ENCODE measurements around the gene ELL. TPM values are rescaled to one million over a fixed set of nuclear protein-coding genes. Genes with fewer than 3 reads are reported as not detected.

The ELL gene
- total RNA-seq, 1 experiment from 2014 or later = 17.0 TPM

DNA sequence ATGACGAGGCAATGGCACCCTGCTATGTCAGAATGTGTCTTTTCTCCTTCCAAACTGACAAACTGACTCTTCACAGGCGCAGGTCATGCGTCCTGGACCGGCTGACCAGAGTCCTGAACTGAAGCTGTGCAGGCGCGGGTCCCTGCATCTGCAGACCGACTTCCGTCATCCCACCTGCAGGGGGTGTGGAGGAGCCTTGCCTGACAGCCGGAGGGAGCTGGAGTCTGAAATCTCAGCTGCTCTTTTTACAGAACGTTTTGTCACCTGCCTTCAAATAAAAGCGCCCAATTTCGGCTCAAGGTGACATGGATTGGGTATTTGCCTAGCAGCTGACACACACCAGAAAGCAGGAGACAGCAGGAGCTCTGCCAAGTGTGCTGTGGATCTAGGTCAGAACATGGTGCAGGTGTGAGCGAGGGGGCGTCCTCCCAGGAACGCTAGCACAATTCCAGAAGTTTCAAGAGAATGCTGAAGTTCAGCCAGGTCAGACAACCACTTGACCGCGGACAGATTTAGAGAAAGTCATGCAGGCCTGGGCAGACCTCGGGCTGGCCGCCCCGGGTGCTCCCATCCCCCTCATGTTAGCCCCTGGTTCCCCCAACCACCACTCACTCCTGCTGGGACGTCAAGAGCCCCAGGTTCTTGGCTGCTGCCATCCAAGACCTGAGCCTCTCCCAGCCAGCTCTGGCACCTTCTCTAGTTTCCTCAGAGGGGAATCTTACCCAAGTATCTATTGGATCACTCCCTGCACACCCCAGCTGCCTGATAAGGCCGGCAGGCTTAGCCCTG lies 32.8 kb downstream of the ELL start:
- H3K4ac ChIP-seq (ENCODE audit: low read depth, low read length) = no peak overlapping the region
- H3K9me3 ChIP-seq (ENCODE audit: control insufficient read depth, low read depth, low read length) = no peaks in the 10 kb centered on the region
- Mint-ChIP-seq H3K4me3 (no peak overlapping the region), H3K4me1 (peaks cover 34 to 36% of the 10 kb centered on the region in 2 experiments), H3K27me3 (ENCODE audit: low read depth) (no peaks in the 10 kb centered on the region), H3K9me3 (no peaks in the 10 kb centered on the region), H3K27ac (peak overlapping the region in 2 of 3 experiments; percentile 28 to 77; a peak in 2 of 7 replicates), H3K36me3 (ENCODE audit: insufficient read depth in 1 of 3, low read depth in 3 of 3) (peaks cover 0 to 3% (median 0%) of the 10 kb centered on the region in 3 experiments; a peak in 2 of 7 replicates)
- H2BK5ac ChIP-seq (ENCODE audit: insufficient read length, low read length) = no peak overlapping the region
- H2AK5ac ChIP-seq (ENCODE audit: insufficient read length, low read length) = no peak overlapping the region
- TF ChIP-seq, protein P1, sequence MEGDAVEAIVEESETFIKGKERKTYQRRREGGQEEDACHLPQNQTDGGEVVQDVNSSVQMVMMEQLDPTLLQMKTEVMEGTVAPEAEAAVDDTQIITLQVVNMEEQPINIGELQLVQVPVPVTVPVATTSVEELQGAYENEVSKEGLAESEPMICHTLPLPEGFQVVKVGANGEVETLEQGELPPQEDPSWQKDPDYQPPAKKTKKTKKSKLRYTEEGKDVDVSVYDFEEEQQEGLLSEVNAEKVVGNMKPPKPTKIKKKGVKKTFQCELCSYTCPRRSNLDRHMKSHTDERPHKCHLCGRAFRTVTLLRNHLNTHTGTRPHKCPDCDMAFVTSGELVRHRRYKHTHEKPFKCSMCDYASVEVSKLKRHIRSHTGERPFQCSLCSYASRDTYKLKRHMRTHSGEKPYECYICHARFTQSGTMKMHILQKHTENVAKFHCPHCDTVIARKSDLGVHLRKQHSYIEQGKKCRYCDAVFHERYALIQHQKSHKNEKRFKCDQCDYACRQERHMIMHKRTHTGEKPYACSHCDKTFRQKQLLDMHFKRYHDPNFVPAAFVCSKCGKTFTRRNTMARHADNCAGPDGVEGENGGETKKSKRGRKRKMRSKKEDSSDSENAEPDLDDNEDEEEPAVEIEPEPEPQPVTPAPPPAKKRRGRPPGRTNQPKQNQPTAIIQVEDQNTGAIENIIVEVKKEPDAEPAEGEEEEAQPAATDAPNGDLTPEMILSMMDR (conservative IDR thresholded peaks at IDR 0.05) = peak; percentile 64
- no peak overlapping the region for H3T11ph ChIP-seq (ENCODE audit: low read length)
- no peak overlapping the region for H2BK15ac ChIP-seq (ENCODE audit: low read depth, low read length)
- H3K27ac ChIP-seq (ENCODE audit: insufficient read length, low read depth, low read length) = no peak overlapping the region
- H4K91ac ChIP-seq (ENCODE audit: insufficient read length, low read depth, low read length) = no peak overlapping the region
- H3K9ac ChIP-seq (ENCODE audit: extremely low read depth, insufficient read length, low read length) = no peak overlapping the region
- H3K56ac ChIP-seq (ENCODE audit: insufficient read length, low read depth, low read length) = no peak overlapping the region
- no peak overlapping the region for H2AFZ ChIP-seq (ENCODE audit: low read length)
- no peaks in the 10 kb centered on the region; the same call in 1 of the 2 replicates for H3K4me1 ChIP-seq (ENCODE audit: insufficient read depth, low read length)
- peaks cover 2% of the 10 kb centered on the region for H4K20me1 ChIP-seq (ENCODE audit: control insufficient read depth, insufficient read depth, insufficient read length)
- no peak overlapping the region for H3K18ac ChIP-seq (ENCODE audit: insufficient read length, low read depth, low read length)
- DNase-seq = peak; percentile 78
- no peak overlapping the region for H4K8ac ChIP-seq (replicated peaks; ENCODE audit: insufficient read length, low read depth, low read length)
- no peaks in the 10 kb centered on the region; the same call in 1 of the 2 replicates for H3K79me2 ChIP-seq (ENCODE audit: insufficient read depth, low read length)
- H2BK20ac ChIP-seq (ENCODE audit: low read depth, low read length, poor library complexity, severe bottlenecking) = no peak overlapping the region
- H3K23me2 ChIP-seq (ENCODE audit: insufficient read length, low read depth, low read length, poor library complexity, severe bottlenecking) = no peaks in the 10 kb centered on the region
- H2BK120ac ChIP-seq (ENCODE audit: low read depth, low read length, poor library complexity, severe bottlenecking) = no peak overlapping the region
- no peak overlapping the region for H2BK12ac ChIP-seq (ENCODE audit: insufficient read length, low read depth, low read length)
- H3K4me2 ChIP-seq (ENCODE audit: insufficient read depth, insufficient read length, low read length) = no peak overlapping the region
- H4K5ac ChIP-seq (ENCODE audit: insufficient read length, low read depth, low read length) = no peak overlapping the region
- H3K79me1 ChIP-seq (ENCODE audit: insufficient read depth, low read depth, low read length, poor library complexity, severe bottlenecking) = no peaks in the 10 kb centered on the region
- no peak overlapping the region for H3K14ac ChIP-seq (ENCODE audit: insufficient read depth, low read length)
- H3K23ac ChIP-seq (ENCODE audit: insufficient read length, low read depth, low read length) = no peak overlapping the region
- WGBS (ENCODE audit: extremely low coverage, insufficient read length, low lambda C conversion rate) = no CpG with 5 or more reads among the region's 22 CpGs
- no peaks in the 10 kb centered on the region for H3K27me3 ChIP-seq (ENCODE audit: insufficient read depth, low read length)
